NCI-H1105 (cell line): ENCODE results near the gene SLC15A1.
"Not testable (repeated sequence)": the region's sequence is repeated elsewhere in the genome, so short reads cannot be mapped to it uniquely, and the experiment has no call there.

Source experiments
- DNase-seq: peaks from one replicate; lab custom pipeline; 2025; lab: John Stamatoyannopoulos, UW

The SLC15A1 gene

GRCh38 chr13:98781470-98781869 is 29.0 kb upstream of the SLC15A1 start:
- DNase-seq = no peak

GRCh38 chr13:98781045-98781444 is 28.6 kb upstream of the SLC15A1 start:
- no peak for DNase-seq

GRCh38 chr13:98780451-98780850 is 28.0 kb upstream of the SLC15A1 start:
- no peak for DNase-seq

- DNase-seq = no peak
Observed at GRCh38 chr13:98779695-98780094, 27.2 kb upstream of the SLC15A1 start.

GRCh38 chr13:98778749-98779148 is 26.3 kb upstream of the SLC15A1 start:
- DNase-seq = no peak

- DNase-seq = no peak
Observed at GRCh38 chr13:98776644-98777043, 24.2 kb upstream of the SLC15A1 start.

GRCh38 chr13:98775844-98776598 is 23.5 kb upstream of the SLC15A1 start:
- DNase-seq = no peak

- no peak for DNase-seq
Observed at GRCh38 chr13:98775386-98775785, 22.9 kb upstream of the SLC15A1 start.

- no peak for DNase-seq
Observed at GRCh38 chr13:98774776-98775175, 22.3 kb upstream of the SLC15A1 start.

GRCh38 chr13:98773921-98774320 is 21.4 kb upstream of the SLC15A1 start:
- DNase-seq = no peak

GRCh38 chr13:98772794-98773452 is 20.5 kb upstream of the SLC15A1 start:
- DNase-seq = no peak

GRCh38 chr13:98771838-98772611 is 19.6 kb upstream of the SLC15A1 start:
- DNase-seq = no peak

GRCh38 chr13:98769736-98770135 is 17.3 kb upstream of the SLC15A1 start:
- no peak for DNase-seq

- no peak for DNase-seq
Observed at GRCh38 chr13:98768522-98768921, 16.1 kb upstream of the SLC15A1 start.

GRCh38 chr13:98766697-98767096 is 14.2 kb upstream of the SLC15A1 start:
- no peak for DNase-seq

GRCh38 chr13:98765996-98766519 is 13.6 kb upstream of the SLC15A1 start:
- DNase-seq = no peak

- DNase-seq = no peak
Observed at GRCh38 chr13:98761986-98762616, 9.6 kb upstream of the SLC15A1 start.

GRCh38 chr13:98761126-98761985 is 8.9 kb upstream of the SLC15A1 start:
- DNase-seq = no peak

- DNase-seq = no peak
Observed at GRCh38 chr13:98755729-98756128, 3.3 kb upstream of the SLC15A1 start.

- DNase-seq = no peak
Observed at GRCh38 chr13:98755116-98755515, 2.6 kb upstream of the SLC15A1 start.

- DNase-seq = not testable (repeated sequence)
Observed at GRCh38 chr13:98754468-98754867, 2.0 kb upstream of the SLC15A1 start.
